Activated CD4-positive, alpha-beta T cell treated with anti-CD3 and anti-CD28 coated beads for 36 hours (primary cell): ENCODE measurements around the gene ARHGEF19. TPM values are rescaled to one million over a fixed set of nuclear protein-coding genes. Genes with fewer than 3 reads are reported as not detected.
"Not testable (repeated sequence)": the region's sequence is repeated elsewhere in the genome, so short reads cannot be mapped to it uniquely, and the experiment has no call there.

Experiments
- ATAC-seq: fragments of 200-7000 bp; cut with Tn5 transposase; one replicate; pipeline ENCODE4 v1.10.0; 2021; ENCODE audit warnings: mild to moderate bottlenecking, moderate library complexity
- CTCF ChIA-PET: fragments of 350-600 bp; sonication (Branson Sonifier 250); formaldehyde crosslinking; loops from one replicate; lab custom pipeline; 2021; ENCODE audit warnings: antibody characterized with exemption; lab: Charles Lee
- POLR2A ChIA-PET: fragments of 350-600 bp; sonication (Branson Sonifier 250); formaldehyde crosslinking; loops from one replicate; lab custom pipeline; 2021; ENCODE audit warnings: antibody characterized with exemption, inconsistent platforms; lab: Charles Lee
- DNase-seq: peaks from one replicate; pipeline ENCODE4 v3.0.0-alpha.2; 2020
- H3K27ac Mint-ChIP-seq: one replicate; pipeline ENCODE4 v1.8.0; 2021; ENCODE audit warnings: mixed read lengths
- H3K27me3 Mint-ChIP-seq: one replicate; pipeline ENCODE4 v1.8.0; 2021; ENCODE audit warnings: mixed read lengths
- H3K36me3 Mint-ChIP-seq: one replicate; pipeline ENCODE4 v1.8.0; 2021; ENCODE audit warnings: low read depth, mixed read lengths
- H3K4me1 Mint-ChIP-seq: one replicate; pipeline ENCODE4 v1.8.0; 2021; ENCODE audit warnings: mixed read lengths
- H3K4me3 Mint-ChIP-seq: one replicate; pipeline ENCODE4 v1.8.0; 2021; ENCODE audit warnings: mild to moderate bottlenecking, moderate library complexity, mixed read lengths
- H3K9me3 Mint-ChIP-seq: one replicate; pipeline ENCODE4 v1.8.0; 2021; ENCODE audit warnings: low read depth, mixed read lengths
- intact Hi-C, 2 experiments: fragments of 100-400 bp; cut with DNase I in 1 of 2; cut with micrococcal nuclease in 1 of 2; formaldehyde crosslinking; loops; one replicate each; pipeline versions ENCODE4 v1.14.2 to v1.15.1; 2022 to 2024; cut with DNase I, micrococcal nuclease
- total RNA-seq, 2 experiments: library from RNA; stranded (reverse); gene quantifications; one replicate each; pipeline ENCODE4 v1.2.3, GENCODE V29; 2021

Gene ARHGEF19
- total RNA-seq, 2 experiments from 2014 or later, result 4.9 to 6.5 TPM

DNA sequence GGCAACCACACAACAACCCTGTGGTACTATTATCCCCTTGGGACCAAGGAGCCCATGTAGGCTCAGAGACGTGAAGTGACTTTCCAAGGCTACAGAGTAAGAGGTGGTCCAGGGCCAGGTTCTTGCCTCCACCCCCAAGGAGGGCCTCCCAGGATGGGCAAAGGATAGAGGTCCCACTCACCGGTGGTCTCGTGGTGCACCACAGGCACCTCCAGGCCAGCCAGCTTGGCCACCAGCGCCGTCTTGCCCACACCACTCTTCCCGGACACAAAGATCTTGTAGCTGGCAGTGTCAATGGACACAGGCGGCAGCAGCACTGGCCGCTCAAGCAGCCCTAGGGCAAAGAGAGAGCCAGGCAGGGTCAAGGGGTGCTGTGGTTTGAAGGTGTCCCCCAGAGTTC lies 21.0 kb upstream of the ARHGEF19 start:
- ATAC-seq (no peak), DNase-seq (no peak)
- Mint-ChIP-seq H3K4me1 (peaks cover 22% of the 10 kb centered on the region), H3K27ac (no peak overlapping the region), H3K36me3 (no peaks in the 10 kb centered on the region), H3K27me3 (peaks cover 3% of the 10 kb centered on the region), H3K4me3 (no peak overlapping the region), H3K9me3 (no peaks in the 10 kb centered on the region)
- CTCF ChIA-PET, result interaction anchor here (1.1 to 1.7 kb wide), 4 partner anchors 11 to 154 kb away, joined by 3 to 7 read pairs (median 4); no protein-coding TSS in a partner anchor
- POLR2A ChIA-PET, result no interaction called here
- intact Hi-C loops, result loop anchor here in 1 of 2 experiments (10.0 kb wide), 1 partner anchor 131 kb away; the partner anchor contains the start of gene SZRD1

DNA sequence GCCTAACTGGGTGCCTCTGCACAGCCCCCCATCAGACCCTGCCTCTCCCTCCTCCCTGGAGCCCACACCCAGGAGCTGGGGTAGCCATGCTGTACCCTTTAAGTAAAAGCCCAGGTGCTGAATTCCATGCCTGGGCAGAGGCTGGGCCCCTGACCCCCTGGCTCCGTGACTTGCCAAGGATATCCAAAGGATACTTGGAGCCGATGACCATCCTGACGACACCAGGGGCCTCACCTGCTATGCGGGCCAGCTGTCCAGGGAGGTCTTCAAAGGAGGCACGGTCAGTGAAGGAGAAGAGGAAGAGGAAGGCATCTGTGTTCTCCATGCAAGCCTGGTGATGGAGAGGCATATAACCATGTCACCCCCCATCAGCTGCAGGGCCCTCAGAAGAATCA lies 19.9 kb upstream of the ARHGEF19 start:
- CTCF ChIA-PET, result interaction anchor here (0.6 to 1.3 kb wide), 4 partner anchors 15 to 317 kb away, joined by 3 to 4 read pairs (median 3); no protein-coding TSS in a partner anchor
- Mint-ChIP-seq H3K4me1 (peaks cover 19% of the 10 kb centered on the region), H3K36me3 (peaks cover 1% of the 10 kb centered on the region), H3K9me3 (no peaks in the 10 kb centered on the region), H3K27ac (no peak overlapping the region), H3K4me3 (no peak overlapping the region), H3K27me3 (peaks cover 15% of the 10 kb centered on the region)
- ATAC-seq (no peak), DNase-seq (no peak)
- intact Hi-C loops, result loop anchor here in 1 of 2 experiments (10.0 kb wide), 1 partner anchor 132 kb away; the partner anchor contains the start of gene SZRD1
- POLR2A ChIA-PET, result no interaction called here

DNA sequence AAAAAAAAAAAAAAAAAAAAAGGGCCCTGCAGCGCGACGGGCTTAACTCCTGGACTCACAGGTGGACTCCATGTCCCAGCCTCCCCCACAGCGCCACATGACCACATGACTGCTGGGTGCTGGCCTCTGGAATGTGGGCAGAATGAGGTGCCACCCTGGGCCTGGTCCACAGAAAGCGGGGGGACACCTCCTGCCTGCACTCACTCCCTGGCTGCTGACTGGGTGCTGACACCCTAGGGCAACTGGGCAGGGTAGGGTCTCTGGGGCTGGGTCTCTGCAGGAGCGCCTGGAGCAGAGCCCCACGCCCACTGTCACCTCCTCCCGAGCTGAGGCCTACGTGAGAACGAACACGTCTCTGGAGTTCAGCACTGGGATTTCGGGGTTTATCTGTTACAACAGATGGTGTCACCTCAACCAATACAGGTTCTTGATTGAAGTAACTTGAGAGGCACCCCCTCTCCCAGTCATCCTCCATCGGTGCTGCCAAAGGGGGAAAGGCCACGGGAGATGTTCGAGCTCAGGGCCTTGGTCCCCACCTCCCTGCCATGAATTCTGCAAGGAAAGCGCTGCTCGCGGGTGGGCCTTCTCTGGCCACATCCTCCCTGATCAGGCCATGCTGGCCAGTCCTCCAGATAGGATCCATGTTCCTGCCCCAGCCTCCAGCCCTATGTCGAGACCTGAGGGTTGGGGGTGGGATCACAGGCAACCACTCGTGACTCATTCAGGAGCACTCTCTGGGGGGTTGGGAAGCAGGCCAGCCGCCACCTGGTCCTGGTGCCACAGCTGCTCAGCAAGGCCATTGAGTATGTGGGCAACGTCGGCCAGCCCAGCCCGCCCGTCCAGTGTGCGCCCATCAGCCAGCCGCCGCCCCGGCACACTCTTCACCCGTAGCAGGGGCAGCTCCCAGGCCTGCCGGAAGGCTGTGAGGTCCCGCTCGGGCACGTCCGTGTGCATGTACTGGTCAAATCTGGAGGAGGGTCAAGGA lies 19.2 kb upstream of the ARHGEF19 start:
- Mint-ChIP-seq H3K9me3 (no peaks in the 10 kb centered on the region), H3K27me3 (peaks cover 18% of the 10 kb centered on the region), H3K4me3 (no peak overlapping the region), H3K4me1 (peaks cover 14% of the 10 kb centered on the region), H3K27ac (no peak overlapping the region), H3K36me3 (peaks cover 1% of the 10 kb centered on the region)
- intact Hi-C loops, result loop anchor here in 1 of 2 experiments (10.0 kb wide), 1 partner anchor 133 kb away; the partner anchor contains the start of gene SZRD1
- POLR2A ChIA-PET, result no interaction called here
- ATAC-seq (no peak), DNase-seq (no peak)
- CTCF ChIA-PET, result interaction anchor here (0.6 to 1.5 kb wide), 2 partner anchors 13 to 153 kb away, joined by 3 to 4 read pairs; no protein-coding TSS in a partner anchor

DNA sequence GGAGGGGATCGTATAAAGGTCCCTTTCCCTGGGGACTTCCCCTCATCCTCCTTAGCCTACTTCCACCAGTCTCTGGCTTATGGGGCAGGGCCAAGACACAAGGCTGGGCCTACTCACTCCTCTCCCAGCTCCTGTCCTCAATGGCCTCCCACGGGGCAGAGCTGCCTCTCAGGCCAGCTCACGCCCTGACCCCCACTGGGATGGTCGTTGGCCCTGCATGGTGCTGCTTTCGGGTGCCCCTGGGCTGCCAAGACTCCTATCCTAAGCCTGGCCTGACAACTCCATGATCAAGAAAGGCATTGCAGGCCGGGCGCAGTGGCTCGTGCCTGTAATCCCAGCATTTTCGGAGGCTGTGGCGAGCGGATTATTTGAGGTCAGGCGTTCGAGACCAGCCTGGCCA lies 18.3 kb upstream of the ARHGEF19 start:
- ATAC-seq (no peak), DNase-seq (no peak)
- H3K27me3 Mint-ChIP-seq, result peaks cover 26% of the 10 kb centered on the region
- intact Hi-C loops, result loop anchor here in 1 of 2 experiments (10.0 kb wide), 1 partner anchor 134 kb away; the partner anchor contains the start of gene SZRD1
- H3K36me3 Mint-ChIP-seq, result peaks cover 1% of the 10 kb centered on the region
- H3K4me1 Mint-ChIP-seq, result peaks cover 7% of the 10 kb centered on the region
- ChIA-PET POLR2A (no interaction called here), CTCF (interaction anchor here (1.5 kb wide), 1 partner anchor 14 kb away, joined by 4 read pairs; no protein-coding TSS in a partner anchor)
- no peak overlapping the region for H3K4me3 Mint-ChIP-seq
- no peaks in the 10 kb centered on the region for H3K9me3 Mint-ChIP-seq
- H3K27ac Mint-ChIP-seq, result no peak overlapping the region

DNA sequence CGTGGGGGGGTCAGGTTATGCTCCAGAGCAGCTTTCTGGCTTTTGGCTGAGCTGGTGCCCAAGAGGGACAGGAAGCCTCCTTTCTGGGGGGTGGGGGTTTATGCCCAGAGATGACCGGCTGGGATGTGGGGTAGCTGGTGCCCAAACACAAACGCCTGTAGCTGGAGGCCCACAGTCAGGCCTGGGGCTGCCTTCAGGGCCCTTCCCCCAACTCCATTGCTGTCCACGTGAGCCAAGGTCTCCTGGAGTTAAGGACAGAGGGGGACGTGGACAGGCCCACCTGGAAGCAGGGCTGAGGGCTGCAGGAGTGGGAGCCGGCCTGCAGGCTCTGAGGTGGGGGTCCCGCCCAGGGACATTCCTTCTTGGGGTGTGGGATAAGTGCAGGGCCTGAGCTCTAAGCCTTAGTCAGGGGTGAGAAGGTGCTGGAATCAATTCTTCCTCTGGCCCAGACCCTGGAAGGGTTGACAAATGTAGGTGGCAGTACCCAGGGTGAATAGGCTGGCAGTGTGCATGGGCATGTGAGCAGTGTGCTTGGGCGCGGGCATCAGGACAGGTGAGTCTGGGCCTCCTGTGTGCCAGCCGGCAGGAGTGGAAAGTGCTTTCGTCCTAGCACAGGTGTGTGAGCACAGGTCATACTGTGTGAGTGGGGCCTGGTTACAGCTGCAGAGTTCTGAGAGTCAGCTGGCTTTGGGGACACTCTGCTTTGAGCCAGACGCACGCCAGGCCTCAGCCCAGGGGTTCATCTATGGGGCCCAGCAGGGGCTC lies 17.7 kb upstream of the ARHGEF19 start:
- Mint-ChIP-seq H3K9me3 (no peaks in the 10 kb centered on the region), H3K27ac (no peak overlapping the region), H3K4me1 (peaks cover 6% of the 10 kb centered on the region), H3K27me3 (peaks cover 27% of the 10 kb centered on the region), H3K36me3 (peaks cover 1% of the 10 kb centered on the region), H3K4me3 (no peak overlapping the region)
- POLR2A ChIA-PET, result no interaction called here
- CTCF ChIA-PET, result interaction anchor here (0.9 to 1.5 kb wide), 3 partner anchors 14 to 154 kb away, joined by 3 to 5 read pairs (median 4); no protein-coding TSS in a partner anchor
- intact Hi-C loops, result loop anchor here in 1 of 2 experiments (10.0 kb wide), 1 partner anchor 135 kb away; the partner anchor contains the start of gene SZRD1
- ATAC-seq (no peak), DNase-seq (no peak)

DNA sequence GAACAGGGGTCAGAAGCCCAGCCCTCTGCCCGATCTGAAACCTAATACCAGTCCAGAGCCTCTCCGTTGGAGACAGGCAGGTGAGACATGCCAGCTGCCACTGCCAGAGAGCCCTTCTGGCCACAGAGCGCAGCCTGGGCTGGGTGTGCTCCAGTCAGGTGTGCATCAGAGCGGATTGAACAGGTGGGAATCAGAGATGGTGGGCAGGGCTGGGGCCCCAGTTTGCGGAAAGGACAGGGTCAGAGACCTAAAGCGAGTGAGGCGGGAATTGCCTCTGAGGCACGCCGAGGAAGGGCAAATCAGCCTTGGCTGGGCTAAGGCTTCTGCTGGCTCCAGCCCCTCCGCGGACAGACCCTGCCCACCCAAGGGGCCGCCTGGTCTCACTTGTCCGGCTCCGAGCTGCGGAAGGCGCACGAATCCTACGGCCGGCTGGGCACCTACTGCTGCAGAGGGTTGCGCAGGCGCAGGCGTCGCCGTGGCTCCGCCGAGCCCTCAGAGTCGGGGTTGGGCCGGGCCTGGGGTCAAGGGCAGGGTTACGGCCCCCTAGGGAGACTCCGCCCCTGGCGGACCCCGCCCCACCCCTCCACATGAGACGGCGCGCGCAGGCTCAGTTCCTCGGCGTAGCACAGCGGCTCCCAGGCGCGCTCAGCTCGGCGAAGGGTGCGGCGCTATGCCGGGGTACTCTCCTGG lies 14.2 kb upstream of the ARHGEF19 start:
- Mint-ChIP-seq H3K27me3 (peaks cover 30% of the 10 kb centered on the region), H3K36me3 (peaks cover 1% of the 10 kb centered on the region), H3K4me3 (no peak overlapping the region), H3K27ac (no peak overlapping the region), H3K4me1 (peaks cover 6% of the 10 kb centered on the region), H3K9me3 (no peaks in the 10 kb centered on the region)
- ChIA-PET CTCF (no interaction called here), POLR2A (interaction anchor here (0.7 kb wide), 1 partner anchor 9 kb away, joined by 3 read pairs; no protein-coding TSS in a partner anchor)
- intact Hi-C loops, result no loop called here
- no peak for DNase-seq
- ATAC-seq, result peak; percentile 51

DNA sequence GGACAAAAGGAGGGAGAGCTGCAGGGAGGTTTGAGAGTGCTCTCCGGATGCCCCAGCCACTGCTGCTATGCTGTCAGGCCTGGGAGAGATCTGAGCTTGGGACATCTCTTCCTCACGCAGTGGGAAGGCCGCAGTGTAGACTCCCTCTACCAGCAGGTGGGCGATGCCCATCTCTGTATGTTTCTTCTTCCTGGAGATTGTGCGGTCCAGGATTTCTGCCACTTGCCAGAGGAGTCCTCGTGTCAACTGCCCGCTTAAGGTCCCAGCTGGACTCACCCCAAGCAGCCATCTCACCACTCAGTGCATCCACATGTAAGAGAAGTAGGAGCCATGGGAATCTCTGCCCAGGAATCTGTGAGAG lies 13.7 kb upstream of the ARHGEF19 start:
- POLR2A ChIA-PET, result interaction anchor here (0.7 kb wide), 1 partner anchor 9 kb away, joined by 3 read pairs; no protein-coding TSS in a partner anchor
- H3K4me3 Mint-ChIP-seq, result no peak overlapping the region
- H3K27me3 Mint-ChIP-seq, result peaks cover 30% of the 10 kb centered on the region
- H3K4me1 Mint-ChIP-seq, result peaks cover 6% of the 10 kb centered on the region
- no peaks in the 10 kb centered on the region for H3K9me3 Mint-ChIP-seq
- no peak overlapping the region for H3K27ac Mint-ChIP-seq
- CTCF ChIA-PET, result no interaction called here
- H3K36me3 Mint-ChIP-seq, result peaks cover 1% of the 10 kb centered on the region
- DNase-seq (no peak), ATAC-seq (no peak)
- intact Hi-C loops, result no loop called here

DNA sequence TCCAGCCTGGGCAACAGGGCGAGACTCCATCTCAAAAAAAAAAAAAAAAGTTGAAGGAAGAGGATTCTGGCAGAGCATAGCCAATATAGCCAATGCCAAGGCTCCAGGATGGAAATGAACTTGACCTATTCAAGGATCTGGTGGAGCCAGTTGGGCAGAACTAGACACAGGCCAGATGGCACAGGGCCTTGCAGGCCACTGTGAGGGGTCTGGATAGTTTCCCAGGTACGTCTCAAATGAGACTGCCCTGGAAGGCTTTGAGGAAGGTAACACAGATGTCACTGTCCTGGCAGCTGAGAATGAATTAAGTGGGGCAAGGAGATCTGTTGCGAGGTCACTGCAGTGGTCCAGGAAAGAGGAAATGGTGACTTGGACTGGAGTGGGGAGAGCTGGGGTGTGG lies 12.0 kb upstream of the ARHGEF19 start:
- ATAC-seq (no peak), DNase-seq (no peak)
- Mint-ChIP-seq H3K4me3 (no peak overlapping the region), H3K27ac (no peak overlapping the region), H3K9me3 (no peaks in the 10 kb centered on the region), H3K27me3 (peaks cover 30% of the 10 kb centered on the region), H3K4me1 (peaks cover 7% of the 10 kb centered on the region), H3K36me3 (peaks cover 1% of the 10 kb centered on the region)
- intact Hi-C loops, result no loop called here
- ChIA-PET POLR2A (no interaction called here), CTCF (no interaction called here)

DNA sequence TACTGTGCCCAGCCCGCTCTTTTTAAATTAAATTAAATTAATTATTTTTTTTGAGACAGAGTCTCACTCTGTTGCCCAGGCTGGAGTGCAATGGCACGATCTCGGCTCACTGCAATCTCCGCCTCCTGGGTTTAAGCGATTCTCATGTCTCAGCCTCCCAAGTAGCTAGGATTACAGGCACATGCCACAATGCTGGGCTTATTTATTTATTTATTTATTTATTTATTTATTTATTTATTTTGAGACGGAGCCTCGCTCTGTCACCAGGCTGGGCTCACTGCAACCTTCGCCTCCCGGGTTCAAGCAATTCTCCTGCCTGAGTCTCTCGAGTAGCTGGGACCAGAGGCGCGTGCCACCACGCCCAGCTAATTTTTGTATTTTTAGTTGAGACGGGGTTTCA lies 10.3 kb upstream of the ARHGEF19 start:
- CTCF ChIA-PET, result interaction anchor here (1.0 kb wide), 1 partner anchor 11 kb away, joined by 4 read pairs; no protein-coding TSS in a partner anchor
- intact Hi-C loops, H3K9me3 Mint-ChIP-seq, H3K4me3 Mint-ChIP-seq, ATAC-seq, DNase-seq, H3K4me1 Mint-ChIP-seq, H3K27ac Mint-ChIP-seq, H3K36me3 Mint-ChIP-seq: not testable (repeated sequence)
- POLR2A ChIA-PET, result interaction anchor here (0.6 to 1.0 kb wide), 2 partner anchors 16 to 75 kb away, joined by 3 read pairs; no protein-coding TSS in a partner anchor
- H3K27me3 Mint-ChIP-seq, result peaks cover 20% of the 10 kb centered on the region

DNA sequence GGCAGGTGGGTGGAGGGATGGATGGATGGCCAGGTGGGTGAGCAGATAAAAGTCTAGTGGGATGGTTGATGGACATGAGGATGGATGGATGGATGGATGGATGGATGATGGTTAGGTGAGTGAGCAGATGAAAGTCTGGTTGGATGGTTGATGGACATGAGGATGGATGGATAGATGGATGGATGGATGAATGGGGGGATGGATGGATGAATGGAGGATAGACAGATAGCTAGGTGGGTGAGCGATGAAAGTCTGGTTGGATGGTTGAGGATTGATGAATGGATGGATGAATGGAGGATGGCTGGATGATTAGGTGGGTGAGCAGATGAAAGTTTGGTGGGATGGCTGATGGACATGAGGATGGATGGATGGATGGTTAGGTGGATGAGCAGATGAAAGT lies 9.0 kb upstream of the ARHGEF19 start:
- DNase-seq (no peak), ATAC-seq (no peak)
- intact Hi-C loops, result no loop called here
- CTCF ChIA-PET, result interaction anchor here (0.6 to 1.0 kb wide), 3 partner anchors 12 to 32 kb away, joined by 3 to 4 read pairs (median 4); no protein-coding TSS in a partner anchor
- Mint-ChIP-seq H3K27me3 (peaks cover 12% of the 10 kb centered on the region), H3K36me3 (no peaks in the 10 kb centered on the region), H3K9me3 (no peaks in the 10 kb centered on the region), H3K4me3 (no peak overlapping the region), H3K27ac (no peak overlapping the region), H3K4me1 (peaks cover 15% of the 10 kb centered on the region)
- POLR2A ChIA-PET, result interaction anchor here (1.0 kb wide), 1 partner anchor 15 kb away, joined by 3 read pairs; no protein-coding TSS in a partner anchor
